ENCODE results near the gene CD58.
"Not testable (repeated sequence)": the region's sequence is repeated elsewhere in the genome, so short reads cannot be mapped to it uniquely, and the experiment has no call there.

The CD58 gene

GRCh38 chr1:116568662-116569380 is 2.0 kb downstream of the CD58 start:
- no peak for DNase-seq (ENCODE audit: low read depth, low spot score)
- H3K4me3 ChIP-seq (ENCODE audit: low read depth, low read length) = no peak overlapping the region
- ChIA-PET CTCF (interaction anchor here (0.8 to 1.9 kb wide), 6 partner anchors 9 to 430 kb away, joined by 3 to 5 read pairs (median 4); no protein-coding TSS in a partner anchor), POLR2A (no interaction called here)
- no peak for TF ChIP-seq CTCF (IDR thresholded peaks at IDR 0.05; ENCODE audit: insufficient read depth, low read length, missing control alignments)

- ChIA-PET POLR2A (no interaction called here), CTCF (interaction anchor here (1.1 to 1.9 kb wide), 4 partner anchors 8 to 429 kb away, joined by 4 to 5 read pairs (median 4); no protein-coding TSS in a partner anchor)
- H3K4me3 ChIP-seq (ENCODE audit: low read depth, low read length) = no peak overlapping the region
- TF ChIP-seq CTCF (IDR thresholded peaks at IDR 0.05; ENCODE audit: insufficient read depth, low read length, missing control alignments) = no peak
- no peak for DNase-seq (ENCODE audit: low read depth, low spot score)
Observed at GRCh38 chr1:116567790-116568661, 2.8 kb downstream of the CD58 start.

GRCh38 chr1:116565222-116565621 is 5.6 kb downstream of the CD58 start:
- no peak overlapping the region for H3K4me3 ChIP-seq (ENCODE audit: low read depth, low read length)
- DNase-seq (ENCODE audit: low read depth, low spot score) = no peak
- ChIA-PET POLR2A (no interaction called here), CTCF (interaction anchor here (2.0 kb wide), 1 partner anchor 9 kb away, joined by 8 read pairs; no protein-coding TSS in a partner anchor)
- TF ChIP-seq CTCF (IDR thresholded peaks at IDR 0.05; ENCODE audit: insufficient read depth, low read length, missing control alignments) = no peak

GRCh38 chr1:116564426-116564825 is 6.4 kb downstream of the CD58 start:
- no peak for TF ChIP-seq CTCF (IDR thresholded peaks at IDR 0.05; ENCODE audit: insufficient read depth, low read length, missing control alignments)
- DNase-seq (ENCODE audit: low read depth, low spot score) = no peak
- POLR2A ChIA-PET = no interaction called here
- no peak overlapping the region for H3K4me3 ChIP-seq (ENCODE audit: low read depth, low read length)
- CTCF ChIA-PET = interaction anchor here (2.0 kb wide), 1 partner anchor 10 kb away, joined by 8 read pairs; no protein-coding TSS in a partner anchor

- CTCF ChIA-PET; H3K4me3 ChIP-seq (ENCODE audit: low read depth, low read length); POLR2A ChIA-PET; DNase-seq (ENCODE audit: low read depth, low spot score): not testable (repeated sequence)
Observed at GRCh38 chr1:116562465-116562864, 8.4 kb downstream of the CD58 start.

- DNase-seq (ENCODE audit: low read depth, low spot score) = no peak
- TF ChIP-seq CTCF (IDR thresholded peaks at IDR 0.05; ENCODE audit: insufficient read depth, low read length, missing control alignments) = no peak
- POLR2A ChIA-PET = no interaction called here
- CTCF ChIA-PET = no interaction called here
- H3K4me3 ChIP-seq (ENCODE audit: low read depth, low read length) = no peak overlapping the region
Observed at GRCh38 chr1:116561563-116561962, 9.3 kb downstream of the CD58 start.

All from AG04449 (cell line).